Esophagus squamous epithelium (tissue), 4 donors: Measurements from ENCODE around the gene PDGFRB.

Experiments used
- CTCF ChIP-seq, 6 experiments: fragments of 450-650 bp in 4 of 6; fragments of 200-600 bp in 2 of 6; sonication (generic) in 2 of 6; IDR thresholded peaks; one replicate each; pipeline ENCODE4 v1.5.1; 2016 to 2019; ENCODE audit warnings: antibody characterized with exemption in 6 of 6, mild to moderate bottlenecking in 4 of 6, moderate library complexity in 4 of 6
- POLR2A ChIP-seq, 4 donors: fragments of 450-650 bp; IDR thresholded peaks; one replicate each; pipeline ENCODE4 v1.6.1; 2017; ENCODE audit warnings: antibody characterized with exemption in 4 of 4, mild to moderate bottlenecking in 4 of 4, moderate library complexity in 3 of 4

GRCh38 chr5:150130493-150130922, 25.1 kb downstream of the PDGFRB start:
- TF ChIP-seq POLR2A (IDR thresholded peaks at IDR 0.05), result no peak
- TF ChIP-seq CTCF (IDR thresholded peaks at IDR 0.05), result no peak
